Measurements from ENCODE around the gene KCNJ14.

The KCNJ14 gene

GRCh38 chr19:48501494-48502349 is 46.3 kb downstream of the KCNJ14 start:
- in situ Hi-C loops (cut with MboI; ENCODE audit: low sequenced_read_pairs) = no loop called here

- in situ Hi-C loops (cut with MboI; ENCODE audit: low sequenced_read_pairs) = no loop called here
Observed at GRCh38 chr19:48502350-48503018, 47.1 kb downstream of the KCNJ14 start.

GRCh38 chr19:48506138-48506733 is 50.9 kb downstream of the KCNJ14 start:
- in situ Hi-C loops (cut with MboI; ENCODE audit: low sequenced_read_pairs) = no loop called here

- in situ Hi-C loops (cut with MboI; ENCODE audit: low sequenced_read_pairs) = no loop called here
Observed at GRCh38 chr19:48507911-48508439, 52.6 kb downstream of the KCNJ14 start.

GRCh38 chr19:48508729-48509411 is 53.5 kb downstream of the KCNJ14 start:
- in situ Hi-C loops (cut with MboI; ENCODE audit: low sequenced_read_pairs) = no loop called here

GRCh38 chr19:48509467-48510194 is 54.3 kb downstream of the KCNJ14 start:
- in situ Hi-C loops (cut with MboI; ENCODE audit: low sequenced_read_pairs) = no loop called here

GRCh38 chr19:48510421-48511268 is 55.3 kb downstream of the KCNJ14 start:
- in situ Hi-C loops (cut with MboI; ENCODE audit: low sequenced_read_pairs) = no loop called here

- in situ Hi-C loops (cut with MboI; ENCODE audit: low sequenced_read_pairs) = no loop called here
Observed at GRCh38 chr19:48511321-48511731, 56.0 kb downstream of the KCNJ14 start.

- in situ Hi-C loops (cut with MboI; ENCODE audit: low sequenced_read_pairs) = no loop called here
Observed at GRCh38 chr19:48511800-48512503, 56.6 kb downstream of the KCNJ14 start, which contains the start of gene LMTK3. Gene LMTK3, minus strand, starts transcription at chr19:48511835. Its CDS starts 259 bp downstream, at chr19:48511576.

GRCh38 chr19:48512504-48513288 is 57.3 kb downstream of the KCNJ14 start:
- in situ Hi-C loops (cut with MboI; ENCODE audit: low sequenced_read_pairs) = no loop called here

- in situ Hi-C loops (cut with MboI; ENCODE audit: low sequenced_read_pairs) = no loop called here
Observed at GRCh38 chr19:48513289-48514122, 58.1 kb downstream of the KCNJ14 start.

- in situ Hi-C loops (cut with MboI; ENCODE audit: low sequenced_read_pairs) = no loop called here
Observed at GRCh38 chr19:48514123-48514458, 58.7 kb downstream of the KCNJ14 start.

- in situ Hi-C loops (cut with MboI; ENCODE audit: low sequenced_read_pairs) = no loop called here
Observed at GRCh38 chr19:48516536-48516935, 61.2 kb downstream of the KCNJ14 start.
